GM21717 (cell line): Measurements from ENCODE around the gene FBXL20.
"Not testable (repeated sequence)": the region's sequence is repeated elsewhere in the genome, so short reads cannot be mapped to it uniquely, and the experiment has no call there.

Source experiments
- ATAC-seq: cut with Tn5 transposase; IDR thresholded peaks from one replicate; pipeline ENCODE4 v1.9.1; 2021; ENCODE audit warnings: mild to moderate bottlenecking, moderate library complexity; ENCODE audit not compliant: unreplicated experiment

Gene FBXL20

GRCh38 chr17:39334008-39334744 is 67.2 kb downstream of the FBXL20 start:
- not testable (repeated sequence) for ATAC-seq

- no peak for ATAC-seq
These were observed 69.3 kb downstream of the FBXL20 start for GRCh38 chr17:39332092-39332491.

GRCh38 chr17:39328815-39329214 is 72.6 kb downstream of the FBXL20 start:
- ATAC-seq: no peak

GRCh38 chr17:39327109-39327508 is 74.3 kb downstream of the FBXL20 start:
- ATAC-seq: no peak

GRCh38 chr17:39325528-39326240 is 75.7 kb downstream of the FBXL20 start:
- ATAC-seq: no peak

- no peak for ATAC-seq
These were observed 82.8 kb downstream of the FBXL20 start for GRCh38 chr17:39318636-39319035.

GRCh38 chr17:39306509-39307212 is 94.8 kb downstream of the FBXL20 start:
- ATAC-seq: no peak

GRCh38 chr17:39305978-39306377 is 95.4 kb downstream of the FBXL20 start:
- ATAC-seq: no peak

- ATAC-seq: no peak
These were observed 97.2 kb downstream of the FBXL20 start for GRCh38 chr17:39304188-39304587.

GRCh38 chr17:39294060-39294459 is 107.4 kb downstream of the FBXL20 start:
- ATAC-seq: no peak

- ATAC-seq: not testable (repeated sequence)
These were observed 108.9 kb downstream of the FBXL20 start for GRCh38 chr17:39292546-39292945.

GRCh38 chr17:39286513-39286912 is 114.9 kb downstream of the FBXL20 start:
- not testable (repeated sequence) for ATAC-seq

- no peak for ATAC-seq
These were observed 116.7 kb downstream of the FBXL20 start for GRCh38 chr17:39284685-39285084.

GRCh38 chr17:39283896-39284295 is 117.5 kb downstream of the FBXL20 start:
- no peak for ATAC-seq

GRCh38 chr17:39283098-39283497 is 118.3 kb downstream of the FBXL20 start:
- ATAC-seq: no peak

- no peak for ATAC-seq
These were observed 119.6 kb downstream of the FBXL20 start for GRCh38 chr17:39281806-39282205.

GRCh38 chr17:39278246-39278645 is 123.2 kb downstream of the FBXL20 start:
- ATAC-seq: not testable (repeated sequence)

- no peak for ATAC-seq
These were observed 124.3 kb downstream of the FBXL20 start for GRCh38 chr17:39277110-39277509.

GRCh38 chr17:39276113-39276512 is 125.3 kb downstream of the FBXL20 start:
- ATAC-seq: no peak

GRCh38 chr17:39271546-39271945 is 129.9 kb downstream of the FBXL20 start:
- no peak for ATAC-seq

GRCh38 chr17:39270923-39271322 is 130.5 kb downstream of the FBXL20 start:
- no peak for ATAC-seq

- no peak for ATAC-seq
These were observed 137.3 kb downstream of the FBXL20 start for GRCh38 chr17:39264119-39264518.
